Fibroblast of villous mesenchyme (primary cell): ENCODE data around the gene VIP. TPM values are rescaled to one million over a fixed set of nuclear protein-coding genes. Genes with fewer than 3 reads are reported as not detected.
"Not testable (repeated sequence)": the region's sequence is repeated elsewhere in the genome, so short reads cannot be mapped to it uniquely, and the experiment has no call there.

Experiments
- DNase-seq: peaks from one replicate; pipeline ENCODE4 v3.0.0-alpha.2; 2010; ENCODE audit warnings: low read depth
- H3K4me3 ChIP-seq: 2 replicates; pipeline ENCODE4 v1.5.1; 2011; ENCODE audit warnings: low read depth, mild to moderate bottlenecking, low read length
- CTCF ChIP-seq: IDR thresholded peaks from 2 replicates; pipeline ENCODE4 v1.5.1; 2012; ENCODE audit warnings: low read depth, mild to moderate bottlenecking, low read length; ENCODE audit not compliant: insufficient read depth
- total RNA-seq: library from RNA; depleted of rRNA; stranded (reverse); fragments of >200 nt; gene quantifications from 2 replicates; pipeline ENCODE4 v1.2.3, GENCODE V29; 2012

The VIP gene
- total RNA-seq, result not detected in 2 replicates

- peak; percentile 17 for DNase-seq
- H3K4me3 ChIP-seq, result no peak within 1 kb of the TSS
- no peak for TF ChIP-seq CTCF
Observed at GRCh38 chr6:152750694-152751093, at the start of gene VIP. TSS of gene VIP (plus strand) at chr6:152750797. CDS start at chr6:152752178, 1,381 bp downstream.

GRCh38 chr6:152701081-152701862 lies 49.3 kb upstream of the VIP start:
- no peak for TF ChIP-seq CTCF
- no peak overlapping the region for H3K4me3 ChIP-seq
- no peak for DNase-seq

GRCh38 chr6:152701863-152702401 lies 48.7 kb upstream of the VIP start:
- H3K4me3 ChIP-seq, result no peak overlapping the region
- DNase-seq, result no peak
- no peak for TF ChIP-seq CTCF

- H3K4me3 ChIP-seq, DNase-seq: not testable (repeated sequence)
Observed at GRCh38 chr6:152703750-152704149, 46.8 kb upstream of the VIP start.

GRCh38 chr6:152705327-152705726 lies 45.3 kb upstream of the VIP start:
- TF ChIP-seq CTCF, result no peak
- no peak for DNase-seq
- no peak overlapping the region for H3K4me3 ChIP-seq

- H3K4me3 ChIP-seq, result no peak overlapping the region
- no peak for TF ChIP-seq CTCF
- DNase-seq, result no peak
Observed at GRCh38 chr6:152716322-152716721, 34.3 kb upstream of the VIP start.

- no peak overlapping the region for H3K4me3 ChIP-seq
- DNase-seq, result no peak
- TF ChIP-seq CTCF, result no peak
Observed at GRCh38 chr6:152720974-152721373, 29.6 kb upstream of the VIP start.
